ENCODE data around the gene IFNL2. TPM values are rescaled to one million over a fixed set of nuclear protein-coding genes. Genes with fewer than 3 reads are reported as not detected.

IFNL2 gene
- total RNA-seq, 1 donor from 2014 or later: not detected

GRCh38 chr19:39317476-39317875, 49.3 kb downstream of the IFNL2 start:
- intact Hi-C loops (cut with micrococcal nuclease): no loop called here
- ChIA-PET CTCF (interaction anchor here (1.2 kb wide), 1 partner anchor 11 kb away, joined by 3 read pairs; no protein-coding TSS in a partner anchor), POLR2A (no interaction called here)
- H3K27me3 Mint-ChIP-seq: peaks cover 2% of the 10 kb centered on the region
- H3K9me3 Mint-ChIP-seq: no peaks in the 10 kb centered on the region
- DNase-seq (no peak), ATAC-seq (ENCODE audit: low read depth) (no peak)
- no peak for TF ChIP-seq CTCF (IDR thresholded peaks at IDR 0.05)
- H3K36me3 Mint-ChIP-seq (ENCODE audit: low read depth): peaks cover 6% of the 10 kb centered on the region
- H3K27ac Mint-ChIP-seq: no peak overlapping the region
- H3K4me3 Mint-ChIP-seq: no peak overlapping the region
- H3K4me1 Mint-ChIP-seq: peaks cover 11% of the 10 kb centered on the region

GRCh38 chr19:39318071-39318470, 49.9 kb downstream of the IFNL2 start:
- CTCF ChIA-PET: no interaction called here
- TF ChIP-seq CTCF (IDR thresholded peaks at IDR 0.05): no peak
- peaks cover 2% of the 10 kb centered on the region for H3K27me3 Mint-ChIP-seq
- DNase-seq: no peak
- H3K27ac Mint-ChIP-seq: no peak overlapping the region
- POLR2A ChIA-PET: no interaction called here
- no peak for ATAC-seq (ENCODE audit: low read depth)
- H3K36me3 Mint-ChIP-seq (ENCODE audit: low read depth): peaks cover 5% of the 10 kb centered on the region
- no peaks in the 10 kb centered on the region for H3K9me3 Mint-ChIP-seq
- H3K4me3 Mint-ChIP-seq: no peak overlapping the region
- peaks cover 13% of the 10 kb centered on the region for H3K4me1 Mint-ChIP-seq
- intact Hi-C loops (cut with micrococcal nuclease): no loop called here

DNA sequence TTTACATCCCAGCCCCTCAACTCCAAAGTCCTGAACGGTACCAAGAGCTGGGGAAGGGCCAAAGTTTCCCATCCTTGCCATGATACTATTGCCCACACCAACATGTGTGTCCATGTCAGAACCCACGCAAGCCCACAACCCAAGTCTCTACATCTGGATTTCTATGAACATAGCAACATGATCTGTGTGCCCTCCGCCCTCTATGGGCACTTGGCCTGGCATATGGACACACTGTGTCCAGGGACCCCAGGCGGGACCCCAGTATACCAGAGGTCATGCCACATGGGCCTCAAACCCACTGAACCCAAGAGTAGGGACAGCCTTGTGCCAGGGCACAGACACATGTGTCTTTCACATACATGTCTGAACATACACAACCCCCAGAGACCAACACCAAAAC, 50.5 kb downstream of the IFNL2 start:
- Mint-ChIP-seq H3K4me3 (peak overlapping the region; percentile 33), H3K36me3 (ENCODE audit: low read depth) (peaks cover 2% of the 10 kb centered on the region), H3K27ac (no peak overlapping the region), H3K4me1 (peaks cover 13% of the 10 kb centered on the region), H3K9me3 (no peaks in the 10 kb centered on the region), H3K27me3 (peaks cover 2% of the 10 kb centered on the region)
- TF ChIP-seq CTCF (IDR thresholded peaks at IDR 0.05): no peak
- CTCF ChIA-PET: no interaction called here
- intact Hi-C loops (cut with micrococcal nuclease): no loop called here
- DNase-seq (no peak), ATAC-seq (ENCODE audit: low read depth) (no peak)
- POLR2A ChIA-PET: no interaction called here

DNA sequence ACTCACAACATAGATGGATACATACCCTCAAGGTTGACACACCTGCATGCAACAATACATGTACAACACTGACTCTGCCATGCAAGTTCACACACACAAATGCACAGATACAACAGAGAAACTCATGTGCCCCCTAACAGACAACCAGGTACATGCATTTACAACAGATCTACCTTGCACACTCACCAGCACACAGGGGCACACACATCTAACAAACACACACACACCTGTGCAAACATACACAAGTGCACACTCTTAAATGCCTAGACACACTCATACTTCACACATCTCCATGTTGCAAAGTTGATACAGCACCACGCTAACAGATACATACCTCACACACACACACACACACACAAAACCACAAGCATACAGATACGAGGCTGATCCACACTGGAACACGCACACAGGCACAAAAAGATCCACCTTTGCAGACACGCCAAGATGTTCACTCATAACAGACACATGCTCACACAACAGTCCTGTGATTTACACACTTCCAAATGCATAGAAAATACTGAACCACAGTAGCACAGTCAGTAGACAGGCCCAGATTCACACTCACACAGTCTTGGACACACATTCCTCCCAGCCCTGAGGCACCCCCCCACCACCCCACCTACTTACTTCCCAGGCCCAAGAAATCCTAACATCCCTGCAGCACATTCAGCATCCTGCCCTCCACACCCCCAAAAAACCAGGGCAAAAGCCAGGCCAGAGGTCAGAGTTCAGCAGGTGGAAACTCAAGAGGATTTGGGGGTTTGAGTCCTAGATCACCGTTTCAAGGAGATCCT, 51.1 kb downstream of the IFNL2 start:
- Mint-ChIP-seq H3K4me3 (peak overlapping the region; percentile 68), H3K27ac (no peak overlapping the region), H3K27me3 (peaks cover 2% of the 10 kb centered on the region), H3K4me1 (peaks cover 13% of the 10 kb centered on the region), H3K36me3 (ENCODE audit: low read depth) (peaks cover 2% of the 10 kb centered on the region), H3K9me3 (no peaks in the 10 kb centered on the region)
- intact Hi-C loops (cut with micrococcal nuclease): no loop called here
- DNase-seq (no peak), ATAC-seq (ENCODE audit: low read depth) (no peak)
- no peak for TF ChIP-seq CTCF (IDR thresholded peaks at IDR 0.05)
- ChIA-PET CTCF (no interaction called here), POLR2A (no interaction called here)

Other genes starting within 250 kb of the IFNL2 start
- 0.24 TPM in 1 of 2 replicates, not detected in the other for gene FBXO27, start 235.8 kb upstream of the IFNL2 start, total RNA-seq
- not detected in 2 replicates for gene ACP7, start 184.0 kb upstream of the IFNL2 start, total RNA-seq
- 13.7 and 14.2 TPM in 2 replicates for gene PAK4, start 142.6 kb upstream of the IFNL2 start, total RNA-seq
- gene NCCRP1, start 71.4 kb upstream of the IFNL2 start, total RNA-seq: not detected in 2 replicates
- not detected in 2 replicates for gene SYCN, start 64.1 kb upstream of the IFNL2 start, total RNA-seq
- not detected in 2 replicates for gene IFNL3, start 23.4 kb upstream of the IFNL2 start, total RNA-seq
- not detected in 2 replicates for gene IFNL4, start 19.5 kb upstream of the IFNL2 start, total RNA-seq
- not detected in 2 replicates for gene IFNL1, start 28.0 kb downstream of the IFNL2 start, total RNA-seq
- gene LRFN1, start 52.5 kb downstream of the IFNL2 start, total RNA-seq: 0.58 and 0.71 TPM in 2 replicates
- gene GMFG, start 67.6 kb downstream of the IFNL2 start, total RNA-seq: 149 and 168 TPM in 2 replicates
- gene SAMD4B, start 74.0 kb downstream of the IFNL2 start, total RNA-seq: 53.0 and 60.7 TPM in 2 replicates
- gene PAF1, start 122.7 kb downstream of the IFNL2 start, total RNA-seq: 50.3 and 52.4 TPM in 2 replicates
- gene MED29, start 123.0 kb downstream of the IFNL2 start, total RNA-seq: 38.0 and 39.0 TPM in 2 replicates
- 167 and 206 TPM in 2 replicates for gene ZFP36, start 138.5 kb downstream of the IFNL2 start, total RNA-seq
- gene PLEKHG2, start 144.3 kb downstream of the IFNL2 start, total RNA-seq: 111 and 125 TPM in 2 replicates
- gene RPS16, start 167.6 kb downstream of the IFNL2 start, total RNA-seq: 4,002 and 4,656 TPM in 2 replicates
- 184 and 200 TPM in 2 replicates for gene SUPT5H, start 177.2 kb downstream of the IFNL2 start, total RNA-seq
- gene TIMM50, start 212.4 kb downstream of the IFNL2 start, total RNA-seq: 63.8 and 68.9 TPM in 2 replicates
- gene DLL3, start 230.6 kb downstream of the IFNL2 start, total RNA-seq: 0.53 and 0.73 TPM in 2 replicates
- gene SELENOV, start 246.7 kb downstream of the IFNL2 start, total RNA-seq: not detected in 2 replicates